Esophagus muscularis mucosa (tissue), 4 donors: ENCODE measurements around the gene EHMT2. TPM values are rescaled to one million over a fixed set of nuclear protein-coding genes. Genes with fewer than 3 reads are reported as not detected.
"Not testable (repeated sequence)": the region's sequence is repeated elsewhere in the genome, so short reads cannot be mapped to it uniquely, and the experiment has no call there.

Experiments used
- DNase-seq: peaks from one replicate; pipeline ENCODE4 v3.0.0-alpha.2; 2017; ENCODE audit errors: extremely low spot score
- H3K27ac ChIP-seq, 4 donors: fragments of 200-600 bp; sonication (generic); replicated peaks in 1 of 4; 1 replicate in 3 of 4; 2 replicates in 1 of 4; pipeline ENCODE4 v1.5.1; 2016 to 2019; ENCODE audit warnings: mild to moderate bottlenecking in 1 of 4
- H3K27me3 ChIP-seq, 4 donors: fragments of 200-600 bp; sonication (generic); one replicate each; pipeline versions ENCODE4 v1.5.1 to v1.6.0; 2016 to 2019
- H3K36me3 ChIP-seq, 4 donors: fragments of 200-600 bp; sonication (generic); one replicate each; pipeline ENCODE4 v1.5.1; 2016 to 2019
- H3K4me1 ChIP-seq, 4 donors: fragments of 200-600 bp; sonication (generic); one replicate each; pipeline ENCODE4 v1.5.1; 2016 to 2019
- H3K4me3 ChIP-seq, 4 donors: fragments of 200-600 bp; sonication (generic); 1 replicate in 2 of 4; 2 replicates in 2 of 4; pipeline ENCODE4 v1.5.1; 2016 to 2019; ENCODE audit warnings: mild to moderate bottlenecking in 4 of 4, moderate library complexity in 1 of 4
- H3K9me3 ChIP-seq, 4 donors: fragments of 200-600 bp; sonication (generic); 1 replicate in 3 of 4; 2 replicates in 1 of 4; pipeline ENCODE4 v1.5.1; 2016 to 2019
- CTCF ChIP-seq, 3 experiments: fragments of 200-600 bp in 2 of 3; fragments of 450-650 bp in 1 of 3; sonication (generic) in 2 of 3; IDR thresholded peaks; one replicate each; pipeline ENCODE4 v1.5.1; 2017 to 2019; ENCODE audit warnings: antibody characterized with exemption in 3 of 3, mild to moderate bottlenecking in 2 of 3, moderate library complexity in 1 of 3
- EP300 ChIP-seq: sonication (generic); formaldehyde crosslinking; IDR thresholded peaks from one replicate; pipeline ENCODE4 v1.6.1; 2017; ENCODE audit warnings: antibody characterized with exemption
- POLR2A ChIP-seq: fragments of 450-650 bp; IDR thresholded peaks from one replicate; pipeline ENCODE4 v1.6.1; 2017; ENCODE audit warnings: antibody characterized with exemption, moderate library complexity, mild to moderate bottlenecking, low read depth
- POLR2AphosphoS5 ChIP-seq, 2 donors: sonication (generic); formaldehyde crosslinking; IDR thresholded peaks; one replicate each; pipeline ENCODE4 v1.6.1; 2017; ENCODE audit warnings: antibody characterized with exemption in 2 of 2
- WGBS: methylation state at CpG from one replicate; pipeline ENCODE4 v1.1.5; 2018; 5-methylcytosine and 5-hydroxymethylcytosine counted together
- intact Hi-C: fragments of 100-400 bp; cut with DNase I; formaldehyde crosslinking; loops from one replicate; pipeline ENCODE4 v1.15.1; 2023
- total RNA-seq, 4 donors: library from RNA; depleted of rRNA; stranded (reverse); fragments of >200 nt; gene quantifications; one replicate each; pipeline versions ENCODE4 v1.1.0 to v1.2.1, GENCODE V29; 2016

The EHMT2 gene
- total RNA-seq, 4 donors from 2014 or later = 25.7 to 48.4 (median 38.1) TPM

GRCh38 chr6:31864818-31865204, 32.7 kb downstream of the EHMT2 start:
- peaks cover 20 to 35% (median 27%) of the 10 kb centered on the region in 4 donors for H3K4me1 ChIP-seq
- DNase-seq = no peak
- peaks cover 2 to 15% (median 13%) of the 10 kb centered on the region in 4 donors for H3K36me3 ChIP-seq
- intact Hi-C loops = loop anchor here (10.0 kb wide), 1 partner anchor 180 kb away; the partner anchor contains the start of gene LY6G5C
- H3K27me3 ChIP-seq = no peaks in the 10 kb centered on the region
- WGBS = 84% methylated on average over 8 of the region's 8 CpGs
- H3K9me3 ChIP-seq = no peaks in the 10 kb centered on the region
- H3K27ac ChIP-seq = no peak overlapping the region
- H3K4me3 ChIP-seq = no peak overlapping the region
- TF ChIP-seq EP300 (no peak), CTCF (IDR thresholded peaks at IDR 0.05) (no peak), POLR2A (no peak), POLR2AphosphoS5 (IDR thresholded peaks at IDR 0.05) (no peak)

- peak overlapping the region; percentile 76 to 92 (median 84) for H3K4me3 ChIP-seq
- WGBS = 12% methylated on average over 11 of the region's 16 CpGs
- intact Hi-C loops = loop anchor here (10.0 kb wide), 1 partner anchor 179 kb away; the partner anchor contains the start of gene LY6G5C
Observed at GRCh38 chr6:31864123-31864562, 33.4 kb downstream of the EHMT2 start.

GRCh38 chr6:31862344-31863235, 34.9 kb downstream of the EHMT2 start, which contains the start of gene NEU1:
Gene NEU1 (minus strand): TSS chr6:31862821. CDS start chr6:31862776, 45 bp downstream.
- Histone ChIP-seq H3K4me3 (peak within 1 kb of the TSS; percentile 76 to 92 (median 84)), H3K4me1 (peaks cover 20 to 35% (median 27%) of the 10 kb centered on the region in 4 donors), H3K9me3 (no peaks in the 10 kb centered on the region), H3K36me3 (peaks cover 15 to 37% (median 34%) of the 10 kb centered on the region in 4 donors), H3K27ac (peak within 1 kb of the TSS; percentile 89 to 95 (median 92)), H3K27me3 (no peaks in the 10 kb centered on the region)
- intact Hi-C loops = loop anchor here (10.0 kb wide), 1 partner anchor 178 kb away; the partner anchor contains the start of gene LY6G5C
- peak; percentile 98 for TF ChIP-seq POLR2AphosphoS5 (IDR thresholded peaks at IDR 0.05)
- TF ChIP-seq EP300 = no peak
- TF ChIP-seq POLR2A = peak; percentile 93
- DNase-seq = peak; percentile 100
- WGBS = under 1% methylated on average over 41 of the region's 64 CpGs

More at GRCh38 chr6:31864123-31864562, 33.4 kb downstream of the EHMT2 start:
- not testable (repeated sequence) for DNase-seq, H3K9me3 ChIP-seq, H3K27me3 ChIP-seq
- Histone ChIP-seq H3K27ac (peak overlapping the region; percentile 89 to 95 (median 92)), H3K4me1 (peaks cover 20 to 35% (median 27%) of the 10 kb centered on the region in 4 donors), H3K36me3 (peaks cover 9 to 21% (median 20%) of the 10 kb centered on the region in 4 donors)

GRCh38 chr6:31861919-31862343, 35.6 kb downstream of the EHMT2 start:
- H3K36me3 ChIP-seq = peaks cover 15 to 43% (median 41%) of the 10 kb centered on the region in 4 donors
- peaks cover 20 to 35% (median 27%) of the 10 kb centered on the region in 4 donors for H3K4me1 ChIP-seq
- no peaks in the 10 kb centered on the region for H3K9me3 ChIP-seq
- peak overlapping the region; percentile 86 to 95 (median 91) for H3K27ac ChIP-seq
- 32% methylated on average over 10 of the region's 17 CpGs for WGBS
- DNase-seq = no peak
- intact Hi-C loops = loop anchor here (10.0 kb wide), 1 partner anchor 177 kb away; the partner anchor contains the start of gene LY6G5C
- no peak for TF ChIP-seq EP300
- TF ChIP-seq CTCF (IDR thresholded peaks at IDR 0.05) = no peak
- no peak for TF ChIP-seq POLR2AphosphoS5 (IDR thresholded peaks at IDR 0.05)
- no peak for TF ChIP-seq POLR2A
- H3K4me3 ChIP-seq = peak overlapping the region; percentile 76 to 92 (median 84)
- H3K27me3 ChIP-seq = no peaks in the 10 kb centered on the region

GRCh38 chr6:31861150-31861549, 36.3 kb downstream of the EHMT2 start:
- DNase-seq = no peak
- WGBS = 90% methylated on average over 6 of the region's 7 CpGs
- no peak overlapping the region for H3K27ac ChIP-seq
- intact Hi-C loops = loop anchor here (10.0 kb wide), 1 partner anchor 176 kb away; the partner anchor contains the start of gene LY6G5C
- no peak for TF ChIP-seq EP300
- no peak for TF ChIP-seq POLR2AphosphoS5 (IDR thresholded peaks at IDR 0.05)
- no peak for TF ChIP-seq CTCF (IDR thresholded peaks at IDR 0.05)
- TF ChIP-seq POLR2A = no peak
- H3K27me3 ChIP-seq = no peaks in the 10 kb centered on the region
- no peak overlapping the region for H3K4me3 ChIP-seq
- peaks cover 15 to 48% (median 43%) of the 10 kb centered on the region in 4 donors for H3K36me3 ChIP-seq
- H3K4me1 ChIP-seq = peaks cover 20 to 35% (median 27%) of the 10 kb centered on the region in 4 donors
- no peaks in the 10 kb centered on the region for H3K9me3 ChIP-seq
